Heart left ventricle (tissue), 16 donors: ENCODE measurements around the gene CHCHD6. TPM values are rescaled to one million over a fixed set of nuclear protein-coding genes. Genes with fewer than 3 reads are reported as not detected.

ENCODE experiments used
- ATAC-seq, 4 donors: fragments of 200-7000 bp; cut with Tn5 transposase; one replicate each; pipeline ENCODE4 v1.9.1; 2020 to 2022; ENCODE audit warnings: moderate library complexity in 4 of 4, mild to moderate bottlenecking in 3 of 4, moderate number of reproducible peaks in 1 of 4
- DNase-seq, 5 donors: peaks; one replicate each; pipeline ENCODE4 v3.0.0-alpha.2; 2020
- H3K27ac ChIP-seq, 12 donors: fragments of 200-600 bp; sonication (generic) in 4 of 12; one replicate each; pipeline versions ENCODE4 v1.5.0 to v1.8.0; 2016 to 2022; ENCODE audit warnings: mild to moderate bottlenecking in 2 of 12
- H3K27me3 ChIP-seq, 9 donors: fragments of 200-600 bp; sonication (generic) in 2 of 9; one replicate each; pipeline versions ENCODE4 v1.5.1 to v1.8.0; 2016 to 2022; ENCODE audit warnings: mild to moderate bottlenecking in 3 of 9
- H3K36me3 ChIP-seq, 9 donors: fragments of 200-600 bp; sonication (generic) in 2 of 9; one replicate each; pipeline versions ENCODE4 v1.5.0 to v1.8.0; 2018 to 2022; ENCODE audit warnings: mild to moderate bottlenecking in 2 of 9
- H3K4me1 ChIP-seq, 12 donors: fragments of 200-600 bp; sonication (generic) in 4 of 12; one replicate each; pipeline versions ENCODE4 v1.5.0 to v1.8.0; 2016 to 2022; ENCODE audit warnings: mild to moderate bottlenecking in 3 of 12
- H3K4me3 ChIP-seq, 12 donors: fragments of 200-600 bp; sonication (generic) in 4 of 12; one replicate each; pipeline versions ENCODE4 v1.5.0 to v1.8.0; 2017 to 2022; ENCODE audit warnings: mild to moderate bottlenecking in 9 of 12, moderate library complexity in 4 of 12
- H3K9me3 ChIP-seq, 12 donors: fragments of 200-600 bp; sonication (generic) in 4 of 12; one replicate each; pipeline versions ENCODE4 v1.5.0 to v1.8.0; 2016 to 2022; ENCODE audit warnings: mild to moderate bottlenecking in 1 of 12
- CTCF ChIP-seq, 12 donors: fragments of 200-600 bp; sonication (generic) in 4 of 12; IDR thresholded peaks; one replicate each; pipeline versions ENCODE4 v1.5.0 to v1.8.0; 2018 to 2022; ENCODE audit warnings: antibody characterized with exemption in 12 of 12, mild to moderate bottlenecking in 5 of 12
- POLR2A ChIP-seq, 2 donors: fragments of 450-650 bp; IDR thresholded peaks; one replicate each; pipeline ENCODE4 v1.6.1; 2017; ENCODE audit warnings: antibody characterized with exemption in 2 of 2, mild to moderate bottlenecking in 2 of 2, moderate library complexity in 2 of 2
- WGBS, 4 donors: extraction: QIAGEN DNeasy Blood & Tissue Kit in 2 of 4; methylation state at CpG; one replicate each; pipeline versions ENCODE4 v1.1.5 to v1.1.7; 2013 to 2018; 5-methylcytosine and 5-hydroxymethylcytosine counted together
- intact Hi-C, 10 donors: fragments of 100-400 bp; cut with DNase I; formaldehyde crosslinking; loops; one replicate each; pipeline versions ENCODE4 v1.11.1 to v1.14.2; 2022
- polyA plus RNA-seq, 2 donors: library from polyadenylated mRNA; stranded (reverse); fragments of 200-250 nt; gene quantifications; one replicate each; pipeline ENCODE4 v1.2.3, GENCODE V29; 2013
- total RNA-seq, 9 donors: library from RNA; depleted of rRNA in 2 of 9; stranded (reverse); fragments of >200 nt in 2 of 9; fragmentation: NEBNext Ultra II Directional in 3 of 9; extraction: Animal tissue kit (Norgen Biotek cat#: 25700) in 3 of 9; gene quantifications; one replicate each; pipeline versions ENCODE4 v1.1.0 to v1.2.4, GENCODE V29; 2016 to 2023
- donor health status: ischemic (EF 13 %, LVEDD 7.1; RV severe dilation, severe dysfunction).
- donor health status: healthy with polysubstance abuse.
- donor health status: DM: no; HTN: yes; CAD: no.
- donor health status: DM: no; HTN: no; CAD: no.
- donor health status: ischemic (EF 25% LVEDD 6.9; RV normal size, moderate dysfunction).
- donor health status: ischemic (EF 25% LVEDD 5.7; RV mildly dilated, moderate dysfunction).
- donor health status: healthy.
- donor health status: DM: yes; HTN: yes; CAD: no.
- donor health status: ischemic (EF 35%, LVEDD 5.7; RV mildly dilated, moderate dysfunction).
- donor health status: nonischemic (EF 11% LVEDD 7.7; RV severe dilation, severe dysfunction).
- donor health status: DM: yes; HTN: yes; CAD: no.
- donor health status: PGD.
- donor health status: ischemic (EF 29% LVEDD 5.4; RV normal size, mild dysfunction).
- donor health status: nonischemic (EF 23%, LVEDD 6.1; RV moderate dilation, normal function).

The CHCHD6 gene
- total and polyA plus RNA-seq, 11 donors, result 7.7 to 29.3 (median 11.6) TPM

- H3K27me3 ChIP-seq, result peaks cover 0 to 40% (median 0%) of the 10 kb centered on the region in 9 donors
- no peak for TF ChIP-seq CTCF (IDR thresholded peaks at IDR 0.05)
- TF ChIP-seq POLR2A (IDR thresholded peaks at IDR 0.05), result no peak
Observed at GRCh38 chr3:126678693-126679317, 25.2 kb upstream of the CHCHD6 start.

GRCh38 chr3:126679318-126679751 lies 24.7 kb upstream of the CHCHD6 start:
- intact Hi-C loops, result loop anchor here (1.0 to 10.0 kb wide), 16 partner anchors 73 to 868 kb away; partner anchors contain the start of gene PLXNA1 (in 6 of the 10)
- ATAC-seq (peak; percentile 76 to 94 (median 90)), DNase-seq (peak; percentile 73 to 88 (median 79))
- Histone ChIP-seq H3K36me3 (no peaks in the 10 kb centered on the region), H3K27me3 (peaks cover 0 to 40% (median 0%) of the 10 kb centered on the region in 9 donors), H3K27ac (no peak overlapping the region), H3K4me1 (peaks cover 0 to 9% (median 5%) of the 10 kb centered on the region in 12 donors), H3K4me3 (no peak overlapping the region), H3K9me3 (peaks cover 0 to 8% (median under 1%) of the 10 kb centered on the region in 12 donors)
- WGBS, 4 donors, result 3 to 5% (median 4%) methylated on average over 19 to 20 of the region's 20 CpGs
- no peak for TF ChIP-seq POLR2A (IDR thresholded peaks at IDR 0.05)
- TF ChIP-seq CTCF (IDR thresholded peaks at IDR 0.05), result peak; percentile 92 to 98 (median 96)

More at GRCh38 chr3:126678693-126679317, 25.2 kb upstream of the CHCHD6 start:
- peaks cover 0 to 13% (median 4%) of the 10 kb centered on the region in 12 donors for H3K9me3 ChIP-seq
- intact Hi-C loops, result loop anchor here (1.0 to 10.0 kb wide), 16 partner anchors 73 to 868 kb away; partner anchors contain the start of gene PLXNA1 (in 6 of the 10)
- 31 to 34% (median 32%) methylated on average over 28 to 30 of the region's 30 CpGs for WGBS, 4 donors
- no peak overlapping the region for H3K27ac ChIP-seq
- H3K36me3 ChIP-seq, result no peaks in the 10 kb centered on the region
- peak in 2 of 4 donors; percentile 16 to 24 for ATAC-seq
- no peak for DNase-seq
- peaks cover 0 to 9% (median 4%) of the 10 kb centered on the region in 12 donors for H3K4me1 ChIP-seq
- no peak overlapping the region for H3K4me3 ChIP-seq

GRCh38 chr3:126679831-126680666 lies 24.0 kb upstream of the CHCHD6 start:
- Histone ChIP-seq H3K4me1 (peaks cover 0 to 9% (median 6%) of the 10 kb centered on the region in 12 donors), H3K27ac (no peak overlapping the region), H3K27me3 (peaks cover 0 to 37% (median 0%) of the 10 kb centered on the region in 9 donors), H3K4me3 (no peak overlapping the region), H3K36me3 (no peaks in the 10 kb centered on the region), H3K9me3 (peaks cover 0 to under 1% (median 0%) of the 10 kb centered on the region in 12 donors)
- WGBS, 4 donors, result 80 to 84% (median 81%) methylated on average over 11 of the region's 11 CpGs
- ATAC-seq (no peak), DNase-seq (no peak)
- intact Hi-C loops, result loop anchor here (1.0 to 10.0 kb wide), 19 partner anchors 67 to 867 kb away; partner anchors contain the start of gene PLXNA1 (in 9 of the 10)
- TF ChIP-seq POLR2A (IDR thresholded peaks at IDR 0.05) (no peak), CTCF (IDR thresholded peaks at IDR 0.05) (no peak)
